NCI-H1417 (cell line): ENCODE data around the gene ELN.
"Not testable (repeated sequence)": the region's sequence is repeated elsewhere in the genome, so short reads cannot be mapped to it uniquely, and the experiment has no call there.

Experiments used
- DNase-seq, 3 experiments: peaks; one replicate each; lab custom pipeline; 2025; lab: John Stamatoyannopoulos, UW

ELN gene

DNA sequence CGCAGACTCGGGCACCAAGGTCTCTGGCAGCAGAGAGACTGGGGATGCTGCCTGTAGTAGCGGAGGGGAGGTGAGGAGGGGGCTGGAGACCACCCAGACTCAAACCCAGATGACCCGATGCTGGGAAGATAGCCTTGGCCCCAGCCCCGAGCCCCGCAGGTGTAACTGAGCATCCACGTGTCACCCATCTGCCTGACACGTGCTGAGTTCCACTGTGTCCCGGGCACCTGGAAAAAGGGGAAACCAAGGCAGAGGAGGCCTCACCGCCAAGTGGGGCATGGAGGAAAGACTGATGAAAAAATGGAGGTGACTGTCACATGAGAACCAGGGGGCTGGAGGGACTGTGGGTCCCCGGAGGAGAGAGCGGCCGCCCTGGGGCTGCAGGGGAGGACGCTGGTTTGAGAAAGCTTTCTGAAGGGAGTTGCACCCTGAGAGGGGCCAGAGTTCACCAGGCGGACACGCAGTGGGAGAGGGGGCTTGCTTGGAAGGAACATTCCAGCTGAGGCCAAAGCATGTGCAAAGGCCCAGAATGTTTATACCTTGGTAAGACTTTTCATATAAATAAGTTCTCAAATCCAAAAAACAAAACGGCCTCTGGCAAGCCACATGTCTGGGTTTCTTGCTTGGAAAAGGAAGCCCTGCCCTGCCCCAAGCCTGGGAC is 27.4 kb upstream of the ELN start:
- no peak for DNase-seq

- DNase-seq: no peak
These were observed 26.9 kb upstream of the ELN start for GRCh38 chr7:74001150-74001494.

GRCh38 chr7:74002474-74003017 is 25.4 kb upstream of the ELN start:
- no peak for DNase-seq

DNA sequence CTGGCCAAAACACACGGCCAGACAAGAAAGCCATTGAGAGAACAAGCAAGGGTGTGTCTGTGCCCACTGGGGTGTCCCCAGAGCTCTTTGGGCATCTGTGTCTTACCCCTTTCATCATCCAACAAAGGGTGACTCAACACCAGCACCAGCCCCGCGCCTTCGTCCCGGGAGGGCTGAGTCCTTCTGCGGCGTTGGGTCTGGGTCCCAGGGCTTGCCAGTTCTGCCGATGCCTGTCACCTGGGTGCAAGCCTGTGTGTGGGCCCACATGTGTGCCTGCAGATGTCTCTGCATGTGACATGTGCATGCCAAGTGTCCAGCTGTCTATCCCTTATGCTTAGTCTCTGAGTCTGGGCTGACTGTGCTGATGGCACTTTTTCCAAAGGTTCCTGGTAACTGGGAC is 24.4 kb upstream of the ELN start:
- no peak for DNase-seq

- DNase-seq: no peak
These were observed 21.9 kb upstream of the ELN start for GRCh38 chr7:74006032-74006431.

GRCh38 chr7:74006451-74007241 is 21.3 kb upstream of the ELN start:
- DNase-seq: peak in 1 of 3 experiments; percentile 10

DNA sequence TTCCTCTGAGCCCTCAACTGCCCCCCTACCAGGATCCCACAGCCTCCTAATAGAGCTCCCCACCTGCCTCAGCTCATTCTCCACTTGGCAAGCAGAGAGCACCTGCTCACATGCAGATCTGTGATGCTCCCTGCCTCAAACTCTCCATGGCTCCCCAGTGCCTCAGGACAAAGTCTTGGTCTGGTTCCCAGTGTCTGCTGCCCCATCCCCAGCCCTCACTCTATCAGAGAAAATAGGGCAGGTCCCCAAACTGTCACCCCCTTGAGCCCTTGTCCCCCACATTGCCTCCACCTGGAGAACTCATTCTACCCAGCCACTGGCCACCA is 20.8 kb upstream of the ELN start:
- DNase-seq: no peak

DNA sequence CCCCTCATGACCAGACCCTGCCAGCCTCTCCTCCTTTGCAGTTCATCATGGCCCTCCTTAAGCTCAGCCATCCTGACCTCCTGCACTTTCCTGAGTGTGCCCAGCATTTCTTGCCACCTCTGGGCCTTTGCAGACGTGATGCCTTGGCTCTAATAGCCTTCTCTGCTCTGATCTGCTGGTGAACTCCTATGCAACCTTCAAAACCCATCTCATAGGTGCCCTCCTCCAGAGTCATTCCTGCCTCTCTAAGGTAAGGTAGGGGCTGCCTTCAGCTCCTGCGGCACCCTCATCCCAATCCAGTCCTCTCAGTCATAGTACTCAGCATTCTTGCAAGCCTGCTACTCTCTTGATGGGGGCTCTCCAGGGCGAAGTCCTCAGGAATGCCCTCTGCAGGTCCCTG is 19.3 kb upstream of the ELN start:
- DNase-seq: no peak

DNA sequence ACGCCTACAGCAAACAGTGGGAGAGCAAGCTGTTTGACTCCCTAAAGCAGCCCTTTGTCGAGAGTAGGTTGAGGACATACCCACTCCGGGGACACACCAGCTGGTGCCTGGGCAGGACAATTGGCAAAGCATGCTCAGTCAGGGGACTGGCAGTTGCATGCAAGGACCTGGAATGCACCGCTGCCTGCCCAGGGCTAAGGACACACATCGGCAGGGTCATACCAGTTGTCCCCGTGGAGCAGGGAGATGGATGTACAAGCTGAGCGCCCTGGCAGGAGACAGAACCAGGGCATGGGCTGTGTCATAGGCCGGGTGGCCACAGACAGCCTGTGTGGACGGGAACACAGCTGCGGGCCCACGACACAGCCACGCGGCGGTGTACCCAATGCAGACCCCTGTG is 18.3 kb upstream of the ELN start:
- DNase-seq: no peak

GRCh38 chr7:74010407-74010806 is 17.6 kb upstream of the ELN start:
- DNase-seq: no peak

DNA sequence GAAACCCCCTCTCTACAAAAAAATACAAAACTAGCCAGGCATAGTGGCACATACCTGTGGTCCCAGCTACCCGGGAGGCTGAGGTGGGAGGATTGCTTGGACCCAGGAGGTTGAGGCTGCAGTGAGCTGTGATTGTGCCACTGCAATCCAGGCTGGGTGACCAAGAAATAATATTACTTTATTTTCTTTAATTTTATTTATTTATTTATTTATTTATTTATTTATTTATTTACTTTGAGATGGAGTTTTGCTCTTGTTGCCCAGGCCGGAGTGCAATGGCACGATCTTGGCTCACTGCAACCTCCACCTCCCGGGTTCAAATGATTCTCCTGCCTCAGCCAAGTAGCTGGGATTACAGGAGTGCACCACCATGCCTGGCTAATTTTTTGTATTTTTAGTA is 16.6 kb upstream of the ELN start:
- DNase-seq: not testable (repeated sequence)

- DNase-seq: no peak
These were observed 15.1 kb upstream of the ELN start for GRCh38 chr7:74012842-74013249.

- no peak for DNase-seq
These were observed 14.3 kb upstream of the ELN start for GRCh38 chr7:74013539-74014272.

DNA sequence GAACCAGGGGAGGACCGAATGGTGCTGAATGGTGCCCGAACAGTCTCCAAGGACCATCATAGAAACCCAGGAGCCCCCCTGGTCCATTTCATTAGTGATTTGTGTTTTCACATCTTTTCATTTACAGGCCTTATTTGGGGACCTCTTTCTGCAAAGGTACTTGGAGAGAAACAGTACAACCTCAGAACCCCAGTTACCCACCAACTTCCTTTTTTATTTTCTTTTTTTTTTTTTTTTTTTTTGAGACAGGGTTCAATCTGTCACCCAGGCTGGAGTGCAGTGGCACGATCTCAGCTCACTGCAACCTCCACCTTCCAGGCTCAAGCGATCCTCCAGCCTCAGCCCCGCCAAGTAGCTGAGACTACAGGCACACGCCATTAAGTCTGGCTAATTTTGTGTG is 13.0 kb upstream of the ELN start:
- no peak for DNase-seq

GRCh38 chr7:74015670-74016069 is 12.3 kb upstream of the ELN start:
- no peak for DNase-seq

DNA sequence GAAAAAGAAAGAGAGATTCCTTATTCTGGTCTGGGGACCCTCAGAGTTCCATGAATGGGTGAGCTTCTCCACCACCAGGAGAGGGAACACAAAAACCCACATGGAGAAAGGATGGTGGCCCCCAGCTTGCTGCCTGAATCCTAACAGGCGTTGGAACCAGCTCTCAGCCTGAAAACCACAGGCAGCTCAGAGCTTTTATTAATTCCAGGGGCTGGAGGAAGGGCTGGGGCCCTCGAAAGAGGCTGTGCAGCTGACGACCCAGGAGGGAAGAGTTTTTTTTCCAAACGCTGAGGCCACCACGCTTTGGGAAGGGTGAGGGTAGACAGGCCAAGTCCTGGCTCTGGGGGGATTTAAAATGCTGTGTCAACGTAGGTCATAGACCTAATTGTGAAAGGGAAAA is 10.8 kb upstream of the ELN start:
- no peak for DNase-seq

DNA sequence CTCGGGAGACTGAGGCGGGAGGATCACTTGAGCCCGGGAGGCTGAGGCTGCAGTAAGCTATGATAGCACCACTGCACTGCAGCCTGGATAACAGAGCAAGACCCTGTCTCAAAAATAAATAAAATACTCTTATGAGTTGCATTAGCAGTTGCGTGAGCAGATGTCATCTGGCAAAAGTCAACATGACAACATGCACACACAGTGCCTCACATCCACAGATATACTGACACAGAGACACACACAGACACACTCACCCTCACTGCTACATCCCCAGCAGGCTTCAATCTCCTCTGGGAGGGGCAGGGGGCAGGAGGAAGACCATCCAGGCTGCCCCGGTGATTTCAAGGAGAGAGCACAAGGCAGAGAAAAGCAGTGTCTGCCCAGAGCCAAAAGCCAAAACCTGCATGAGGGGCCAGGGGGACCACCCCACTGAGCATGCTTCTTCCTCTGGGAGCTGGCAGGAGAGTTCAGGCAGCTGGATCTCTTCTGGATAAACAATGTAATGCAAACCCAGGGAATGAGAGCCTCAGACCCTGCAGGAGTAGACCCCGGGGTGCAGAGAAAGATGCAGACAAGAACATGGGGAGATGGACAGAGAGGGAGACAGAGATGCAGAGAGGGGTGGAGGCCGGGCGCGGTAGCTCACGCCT is 9.6 kb upstream of the ELN start:
- DNase-seq: no peak

DNA sequence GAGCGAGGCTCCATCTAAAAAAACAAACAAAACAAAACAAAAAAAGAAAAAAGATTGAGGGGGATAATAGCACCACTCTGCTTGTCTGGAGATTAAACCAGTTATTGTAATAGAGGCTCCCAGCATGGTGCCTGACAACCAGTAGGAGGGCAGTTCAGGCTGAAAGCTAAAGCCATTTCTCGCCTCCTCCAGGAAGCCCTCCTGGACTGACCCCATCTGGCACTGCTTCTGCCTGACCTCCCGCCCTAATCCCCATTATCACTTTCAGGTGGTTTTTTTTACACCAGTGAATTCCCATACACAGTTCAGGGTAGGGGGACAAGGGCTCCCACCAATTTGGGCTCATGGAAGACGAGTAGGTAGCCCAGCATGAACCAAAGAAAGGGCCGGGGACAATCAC is 8.8 kb upstream of the ELN start:
- DNase-seq: peak in 1 of 3 experiments; percentile 10

DNA sequence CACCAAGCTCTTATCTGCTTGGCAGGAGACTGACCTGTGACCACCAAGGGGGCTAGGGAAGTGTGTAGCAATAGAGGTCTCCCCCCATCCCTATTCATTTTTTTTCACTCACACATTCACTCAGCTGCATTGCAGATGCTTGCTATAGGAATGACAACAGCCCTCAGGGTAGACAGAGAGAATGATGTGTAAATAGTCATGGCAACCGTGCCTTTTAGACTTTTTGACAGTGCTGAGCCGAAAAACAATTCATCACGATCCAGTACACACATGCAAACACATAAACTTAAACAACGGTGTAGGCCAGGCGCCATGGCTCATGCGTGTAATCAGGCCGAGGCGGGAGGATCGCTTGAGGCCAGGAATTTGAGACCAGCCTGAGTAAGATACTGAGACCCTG is 7.6 kb upstream of the ELN start:
- peak in 2 of 3 experiments; percentile 23 to 68 for DNase-seq

GRCh38 chr7:74021546-74022320 is 6.2 kb upstream of the ELN start:
- no peak for DNase-seq

DNA sequence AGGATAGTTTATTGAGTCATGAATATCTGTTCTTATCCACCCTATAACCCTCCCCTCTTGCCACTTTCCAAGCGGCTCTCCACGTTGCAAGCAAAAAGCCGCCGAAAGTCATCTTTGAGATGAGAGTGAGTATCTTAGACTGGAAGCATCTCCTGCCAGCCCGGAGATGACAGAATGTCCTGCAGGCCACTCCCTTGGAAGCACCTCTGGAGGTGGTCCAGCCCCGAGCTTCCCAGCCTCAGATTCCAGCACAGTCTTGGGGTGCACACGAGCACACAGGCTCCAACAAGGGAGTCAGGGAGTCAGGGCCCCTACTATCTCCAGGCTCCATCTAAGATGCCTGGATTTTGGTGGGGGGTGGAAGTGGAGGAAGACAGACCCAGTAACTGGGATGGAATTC is 5.5 kb upstream of the ELN start:
- DNase-seq: no peak

DNA sequence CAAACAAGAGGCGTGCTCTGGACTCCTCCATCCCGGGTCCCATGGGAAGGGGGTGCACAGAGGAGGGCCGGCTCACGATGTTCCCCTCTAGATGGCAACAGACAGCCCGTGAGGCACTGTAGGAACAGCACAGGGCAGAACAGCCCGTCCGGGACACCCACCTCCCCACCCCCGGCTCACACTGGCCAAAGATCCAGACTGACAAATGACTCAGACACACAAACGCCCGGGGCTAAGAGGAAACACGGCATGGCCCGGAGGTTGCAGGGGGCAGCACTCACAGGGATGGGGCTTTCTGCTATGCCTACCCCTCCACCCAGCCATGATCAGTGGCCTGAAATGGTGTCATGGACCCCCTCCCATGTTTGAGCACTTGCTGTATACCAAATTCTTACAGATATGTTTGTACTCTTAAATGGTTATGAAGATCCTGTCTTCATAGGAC is 4.9 kb upstream of the ELN start:
- no peak for DNase-seq
